SK-N-MC (cell line): ENCODE results near the gene DCLK1.

Experiments used
- DNase-seq: peaks from one replicate; pipeline ENCODE4 v3.0.0-alpha.2; 2011; ENCODE audit warnings: low read depth, low spot score
- H3K27ac ChIP-seq: fragments of 200-600 bp; sonication (generic); 2 replicates; pipeline ENCODE4 v1.5.1; 2016; ENCODE audit warnings: mixed run types
- H3K36me3 ChIP-seq: fragments of 200-600 bp; sonication (generic); 2 replicates; pipeline ENCODE4 v1.6.1; 2017; ENCODE audit warnings: antibody characterized with exemption, low read length, mixed read lengths; ENCODE audit not compliant: insufficient read depth
- H3K4me3 ChIP-seq: fragments of 200-600 bp; sonication (generic); 2 replicates; pipeline ENCODE4 v1.5.1; 2016
- H3K9ac ChIP-seq: fragments of 200-600 bp; sonication (generic); 2 replicates; pipeline ENCODE4 v1.8.0; 2017; ENCODE audit warnings: mixed run types, mixed read lengths; ENCODE audit not compliant: insufficient read length
- H3K9me3 ChIP-seq: fragments of 200-600 bp; sonication (generic); 2 replicates; pipeline ENCODE4 v1.6.1; 2017; ENCODE audit warnings: low read depth, mild to moderate bottlenecking, antibody characterized with exemption, low read length, moderate library complexity, mixed read lengths
- EZH2 ChIP-seq: fragments of 200-600 bp; sonication (generic); IDR thresholded peaks from one replicate; pipeline ENCODE4 v1.6.1; 2017; ENCODE audit warnings: antibody characterized with exemption
- FOXP2 ChIP-seq: optimal IDR thresholded peaks from 2 replicates; pipeline ENCODE3; 2011; ENCODE audit warnings: mild to moderate bottlenecking, moderate library complexity; ENCODE audit not compliant: insufficient read depth; ENCODE audit errors: extremely low read length, control extremely low read depth
- POLR2AphosphoS5 ChIP-seq: IDR thresholded peaks from 2 replicates; pipeline ENCODE4 v1.6.1; 2012; ENCODE audit warnings: mild to moderate bottlenecking, low read depth, low read length, borderline replicate concordance

Gene DCLK1

GRCh38 chr13:35917252-35917941 is 213.8 kb downstream of the DCLK1 start:
- Histone ChIP-seq H3K9me3 (no peaks in the 10 kb centered on the region), H3K9ac (no peak overlapping the region), H3K27ac (no peak overlapping the region), H3K4me3 (no peak overlapping the region), H3K36me3 (no peaks in the 10 kb centered on the region)
- DNase-seq = no peak
- TF ChIP-seq EZH2 (no peak), POLR2AphosphoS5 (no peak), FOXP2 (no peak)

- H3K4me3 ChIP-seq = no peak overlapping the region
- no peak for TF ChIP-seq POLR2AphosphoS5
- no peak for TF ChIP-seq FOXP2
- no peak for TF ChIP-seq EZH2
- H3K36me3 ChIP-seq = no peaks in the 10 kb centered on the region
- no peaks in the 10 kb centered on the region for H3K9me3 ChIP-seq
- DNase-seq = no peak
- H3K27ac ChIP-seq = no peak overlapping the region
- H3K9ac ChIP-seq = no peak overlapping the region
These were observed 215.0 kb downstream of the DCLK1 start for GRCh38 chr13:35916146-35916545.

- no peaks in the 10 kb centered on the region for H3K9me3 ChIP-seq
- H3K36me3 ChIP-seq = no peaks in the 10 kb centered on the region
- no peak overlapping the region for H3K4me3 ChIP-seq
- H3K9ac ChIP-seq = no peak overlapping the region
- TF ChIP-seq POLR2AphosphoS5 = no peak
- no peak for TF ChIP-seq EZH2
- no peak for TF ChIP-seq FOXP2
- no peak for DNase-seq
- H3K27ac ChIP-seq = no peak overlapping the region
These were observed 216.5 kb downstream of the DCLK1 start for GRCh38 chr13:35914662-35915061.

- no peaks in the 10 kb centered on the region for H3K9me3 ChIP-seq
- TF ChIP-seq POLR2AphosphoS5 (no peak), FOXP2 (no peak), EZH2 (no peak)
- no peaks in the 10 kb centered on the region for H3K36me3 ChIP-seq
- DNase-seq = no peak
- H3K9ac ChIP-seq = no peak overlapping the region
- no peak overlapping the region for H3K27ac ChIP-seq
- no peak overlapping the region for H3K4me3 ChIP-seq
These were observed 218.3 kb downstream of the DCLK1 start for GRCh38 chr13:35912841-35913240.

GRCh38 chr13:35909837-35910540 is 221.2 kb downstream of the DCLK1 start:
- no peak for TF ChIP-seq EZH2
- no peak for TF ChIP-seq FOXP2
- TF ChIP-seq POLR2AphosphoS5 = no peak
- no peak for DNase-seq
- no peak overlapping the region for H3K9ac ChIP-seq
- no peak overlapping the region for H3K27ac ChIP-seq
- H3K36me3 ChIP-seq = no peaks in the 10 kb centered on the region
- no peak overlapping the region for H3K4me3 ChIP-seq
- no peaks in the 10 kb centered on the region for H3K9me3 ChIP-seq

GRCh38 chr13:35909091-35909490 is 222.1 kb downstream of the DCLK1 start:
- DNase-seq = no peak
- Histone ChIP-seq H3K9me3 (no peaks in the 10 kb centered on the region), H3K4me3 (no peak overlapping the region), H3K27ac (no peak overlapping the region), H3K36me3 (no peaks in the 10 kb centered on the region), H3K9ac (no peak overlapping the region)
- TF ChIP-seq POLR2AphosphoS5 = no peak
- TF ChIP-seq EZH2 = no peak
- no peak for TF ChIP-seq FOXP2

GRCh38 chr13:35908226-35908625 is 223.0 kb downstream of the DCLK1 start:
- no peaks in the 10 kb centered on the region for H3K9me3 ChIP-seq
- no peak for TF ChIP-seq POLR2AphosphoS5
- no peak for TF ChIP-seq FOXP2
- TF ChIP-seq EZH2 = no peak
- no peak overlapping the region for H3K27ac ChIP-seq
- no peak for DNase-seq
- no peak overlapping the region for H3K9ac ChIP-seq
- no peaks in the 10 kb centered on the region for H3K36me3 ChIP-seq
- no peak overlapping the region for H3K4me3 ChIP-seq

GRCh38 chr13:35906636-35907035 is 224.5 kb downstream of the DCLK1 start:
- no peak overlapping the region for H3K4me3 ChIP-seq
- H3K9ac ChIP-seq = no peak overlapping the region
- no peak for TF ChIP-seq POLR2AphosphoS5
- no peak for TF ChIP-seq EZH2
- no peak for TF ChIP-seq FOXP2
- no peaks in the 10 kb centered on the region for H3K36me3 ChIP-seq
- DNase-seq = no peak
- H3K27ac ChIP-seq = no peak overlapping the region
- no peaks in the 10 kb centered on the region for H3K9me3 ChIP-seq
